Kidney (tissue), 14 donors: ENCODE results near the gene DHRS13. TPM values are rescaled to one million over a fixed set of nuclear protein-coding genes. Genes with fewer than 3 reads are reported as not detected.

Experiments
- DNase-seq, 5 donors: peaks; one replicate each; pipeline ENCODE4 v3.0.0-alpha.2; 2013 to 2020
- FAIRE-seq: peaks from 2 replicates; lab custom pipeline; 2012; peaks lifted over from hg19 to GRCh38; lab: Jason Lieb, UNC
- H3K27ac ChIP-seq, 2 donors: one replicate each; pipeline ENCODE4 v1.7.0; 2013; ENCODE audit warnings: low read depth in 2 of 2, low read length in 2 of 2, inconsistent platforms in 1 of 2
- H3K27me3 ChIP-seq: one replicate; pipeline ENCODE4 v1.7.1; 2013; ENCODE audit warnings: low read length, inconsistent platforms; ENCODE audit not compliant: control insufficient read depth, insufficient read depth
- H3K36me3 ChIP-seq, 3 donors: one replicate each; pipeline versions ENCODE4 v1.7.0 to v1.7.1; 2013; ENCODE audit warnings: low read length in 3 of 3, control low read depth in 1 of 3, inconsistent platforms in 1 of 3; ENCODE audit not compliant: insufficient read depth in 3 of 3, control insufficient read depth in 2 of 3
- H3K4me1 ChIP-seq, 3 donors: one replicate each; pipeline versions ENCODE4 v1.7.0 to v1.7.1; 2013; ENCODE audit warnings: low read length in 3 of 3, inconsistent platforms in 1 of 3, low read depth in 1 of 3; ENCODE audit not compliant: control insufficient read depth in 2 of 3, insufficient read depth in 2 of 3
- H3K4me3 ChIP-seq, 3 donors: one replicate each; pipeline versions ENCODE4 v1.7.0 to v1.8.1; 2013; ENCODE audit warnings: low read length in 3 of 3, control low read depth in 1 of 3, inconsistent platforms in 1 of 3
- H3K9ac ChIP-seq, 3 donors: one replicate each; pipeline versions ENCODE4 v1.7.0 to v1.7.1; 2013; ENCODE audit warnings: low read length in 3 of 3, control low read depth in 1 of 3, inconsistent platforms in 1 of 3
- H3K9me3 ChIP-seq, 3 donors: one replicate each; pipeline versions ENCODE4 v1.7.0 to v1.7.1; 2013; ENCODE audit warnings: low read length in 3 of 3, control low read depth in 1 of 3, inconsistent platforms in 1 of 3; ENCODE audit not compliant: control insufficient read depth in 2 of 3, insufficient read depth in 1 of 3
- intact Hi-C: fragments of 100-400 bp; cut with DNase I; formaldehyde crosslinking; loops from one replicate; pipeline ENCODE4 v1.11.1; 2022
- polyA plus RNA-seq: library from polyadenylated mRNA; stranded (reverse); fragments of 350-450 nt; fragmentation: Illumina TruSeq; extraction: RNeasy Lipid Tissue Mini Kit (QIAGEN cat#74804); gene quantifications from one replicate; pipeline ENCODE4 v1.2.3, GENCODE V29; 2014; ENCODE audit warnings: low read depth, low replicate concordance; ENCODE audit not compliant: insufficient read depth
- total RNA-seq: library from RNA; stranded (reverse); fragmentation: NEBNext Ultra II Directional; extraction: Animal tissue kit (Norgen Biotek cat#: 25700); gene quantifications from one replicate; pipeline ENCODE4 v1.2.1, GENCODE V29; 2021
- TF ChIP-seq, protein P1 (sequence below): IDR thresholded peaks from 3 replicates; pipeline ENCODE4 v1.5.1; 2012; ENCODE audit warnings: mild to moderate bottlenecking, moderate library complexity, borderline replicate concordance; ENCODE audit not compliant: insufficient read depth; ENCODE audit errors: extremely low read depth
- donor health status: control.
- donor health status: control.
- donor health status: control.
- donor health status: control.
- donor health status: control.
- donor health status: DM: yes; HTN: yes; CAD: no.
- donor health status: Normal renal cell carcinoma (clear cell type).

Gene DHRS13
- total and polyA plus RNA-seq, 2 donors from 2014 or later, result 21.6 to 29.5 TPM

DNA sequence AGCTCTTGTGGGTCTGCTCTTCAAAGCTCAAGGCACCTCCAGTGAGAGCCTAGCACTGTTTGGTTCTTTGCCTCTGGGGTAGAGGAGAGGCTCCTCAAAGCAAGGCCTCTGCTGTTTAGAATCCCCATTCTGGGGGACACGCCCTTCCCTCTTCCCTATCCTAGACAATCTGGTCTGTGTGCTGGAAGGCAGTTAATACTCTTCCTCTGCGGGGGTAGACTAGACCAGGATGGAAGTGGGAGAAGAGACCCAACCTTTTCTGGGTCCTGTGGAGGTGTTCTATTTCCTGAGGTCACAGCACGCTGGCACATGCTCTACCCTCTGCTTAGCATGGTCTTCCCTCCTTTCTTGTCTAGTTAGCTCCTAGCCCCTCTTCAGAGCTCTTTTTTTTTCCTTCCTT is 40.3 kb downstream of the DHRS13 start:
- no peak for FAIRE-seq
- H3K9ac ChIP-seq, result no peak overlapping the region
- peaks cover 7 to 22% (median 19%) of the 10 kb centered on the region in 3 donors for H3K36me3 ChIP-seq
- intact Hi-C loops, result no loop called here
- no peak overlapping the region for H3K27ac ChIP-seq
- no peak overlapping the region for H3K4me3 ChIP-seq
- no peaks in the 10 kb centered on the region for H3K4me1 ChIP-seq
- DNase-seq, result no peak
- no peaks in the 10 kb centered on the region for H3K9me3 ChIP-seq
- TF ChIP-seq, protein P1, sequence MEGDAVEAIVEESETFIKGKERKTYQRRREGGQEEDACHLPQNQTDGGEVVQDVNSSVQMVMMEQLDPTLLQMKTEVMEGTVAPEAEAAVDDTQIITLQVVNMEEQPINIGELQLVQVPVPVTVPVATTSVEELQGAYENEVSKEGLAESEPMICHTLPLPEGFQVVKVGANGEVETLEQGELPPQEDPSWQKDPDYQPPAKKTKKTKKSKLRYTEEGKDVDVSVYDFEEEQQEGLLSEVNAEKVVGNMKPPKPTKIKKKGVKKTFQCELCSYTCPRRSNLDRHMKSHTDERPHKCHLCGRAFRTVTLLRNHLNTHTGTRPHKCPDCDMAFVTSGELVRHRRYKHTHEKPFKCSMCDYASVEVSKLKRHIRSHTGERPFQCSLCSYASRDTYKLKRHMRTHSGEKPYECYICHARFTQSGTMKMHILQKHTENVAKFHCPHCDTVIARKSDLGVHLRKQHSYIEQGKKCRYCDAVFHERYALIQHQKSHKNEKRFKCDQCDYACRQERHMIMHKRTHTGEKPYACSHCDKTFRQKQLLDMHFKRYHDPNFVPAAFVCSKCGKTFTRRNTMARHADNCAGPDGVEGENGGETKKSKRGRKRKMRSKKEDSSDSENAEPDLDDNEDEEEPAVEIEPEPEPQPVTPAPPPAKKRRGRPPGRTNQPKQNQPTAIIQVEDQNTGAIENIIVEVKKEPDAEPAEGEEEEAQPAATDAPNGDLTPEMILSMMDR, result no peak
- H3K27me3 ChIP-seq, result no peaks in the 10 kb centered on the region

DNA sequence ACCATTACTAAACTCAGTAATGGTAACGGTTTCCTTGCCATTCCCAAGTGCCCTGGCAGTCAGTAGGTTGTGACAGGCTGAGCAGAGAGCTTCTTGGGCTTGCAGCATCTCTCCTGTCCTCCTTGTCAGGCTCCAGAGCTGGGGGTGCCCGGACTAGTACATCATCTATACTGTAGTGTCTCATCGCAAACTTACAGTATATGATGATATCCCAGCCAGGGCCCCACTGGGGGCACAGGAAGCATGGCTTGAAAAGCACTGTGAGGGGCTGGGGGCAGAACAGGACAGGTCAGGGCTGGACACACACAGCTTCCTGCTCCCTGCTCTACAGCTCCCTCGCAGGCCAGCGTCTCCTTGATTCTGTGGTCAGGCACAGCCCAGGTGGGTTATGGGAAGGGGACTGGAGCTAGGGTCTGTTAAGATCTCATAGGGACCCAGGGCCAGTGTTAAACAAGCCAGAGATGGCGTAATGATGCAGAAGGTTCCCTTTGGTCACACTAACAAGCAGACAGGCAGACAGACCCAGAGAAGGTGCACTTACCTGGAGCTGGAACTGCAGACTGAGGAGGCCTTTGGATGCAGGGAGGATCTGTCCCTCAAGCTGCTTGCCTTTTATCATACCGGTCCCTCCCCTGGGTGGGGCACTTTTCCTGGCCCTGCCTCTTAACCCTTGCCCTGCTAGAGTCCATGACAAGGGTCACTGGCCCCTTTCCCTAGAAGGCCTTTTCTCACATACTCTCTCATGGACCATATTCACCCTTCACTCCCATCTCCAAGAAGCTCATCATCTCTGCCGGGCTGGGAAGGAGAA is 41.3 kb downstream of the DHRS13 start:
- H3K27me3 ChIP-seq, result no peaks in the 10 kb centered on the region
- H3K4me1 ChIP-seq, result no peaks in the 10 kb centered on the region
- no peak for DNase-seq
- no peak overlapping the region for H3K4me3 ChIP-seq
- TF ChIP-seq, protein P1, result no peak
- H3K36me3 ChIP-seq, result peaks cover 7 to 22% (median 19%) of the 10 kb centered on the region in 3 donors
- intact Hi-C loops, result no loop called here
- no peaks in the 10 kb centered on the region for H3K9me3 ChIP-seq
- FAIRE-seq, result no peak
- H3K9ac ChIP-seq, result no peak overlapping the region
- H3K27ac ChIP-seq, result no peak overlapping the region

DNA sequence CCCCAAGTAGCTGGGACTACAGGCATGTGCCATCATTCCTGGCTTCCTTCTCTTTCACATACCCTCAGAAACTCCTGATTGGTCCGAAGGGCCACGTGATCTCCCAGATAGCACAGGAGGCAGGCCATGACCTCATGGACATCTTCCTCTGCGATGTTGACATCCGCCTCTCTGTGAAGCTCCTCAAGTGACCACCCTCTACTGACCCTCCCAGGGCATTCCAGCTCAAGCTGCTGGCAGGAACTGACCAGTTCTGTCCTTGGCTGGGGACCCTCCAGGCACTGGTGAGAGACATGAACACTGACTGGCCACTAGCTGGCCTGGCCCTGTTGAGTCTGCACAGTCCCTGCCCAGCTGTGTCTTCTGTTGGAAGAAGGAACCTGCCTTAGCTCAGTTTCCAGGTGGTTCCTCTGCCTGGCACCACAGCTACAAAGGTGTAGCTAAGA is 42.5 kb downstream of the DHRS13 start:
- TF ChIP-seq, protein P1, result no peak
- no peak for FAIRE-seq
- no peaks in the 10 kb centered on the region for H3K9me3 ChIP-seq

More for the DNA sequence above, 42.5 kb downstream of the DHRS13 start:
- H3K4me3 ChIP-seq, result no peak overlapping the region
- H3K9ac ChIP-seq, result no peak overlapping the region
- DNase-seq, result no peak
- intact Hi-C loops, result no loop called here
- no peak overlapping the region for H3K27ac ChIP-seq
- peaks cover 0 to 4% (median 4%) of the 10 kb centered on the region in 3 donors for H3K4me1 ChIP-seq
- peaks cover 7 to 25% (median 19%) of the 10 kb centered on the region in 3 donors for H3K36me3 ChIP-seq
- no peaks in the 10 kb centered on the region for H3K27me3 ChIP-seq
